HS-5 (cell line): ENCODE results near the gene ALG8.
"Not testable (repeated sequence)": the region's sequence is repeated elsewhere in the genome, so short reads cannot be mapped to it uniquely, and the experiment has no call there.

Experiments used
- DNase-seq: peaks from one replicate; pipeline ENCODE4 v3.0.0-alpha.2; 2012; ENCODE audit warnings: low read depth

The ALG8 gene

GRCh38 chr11:78069465-78069864 lies 70.0 kb downstream of the ALG8 start:
- DNase-seq, result no peak

- DNase-seq, result no peak
Observed at GRCh38 chr11:78067704-78068103, 71.7 kb downstream of the ALG8 start.

DNA sequence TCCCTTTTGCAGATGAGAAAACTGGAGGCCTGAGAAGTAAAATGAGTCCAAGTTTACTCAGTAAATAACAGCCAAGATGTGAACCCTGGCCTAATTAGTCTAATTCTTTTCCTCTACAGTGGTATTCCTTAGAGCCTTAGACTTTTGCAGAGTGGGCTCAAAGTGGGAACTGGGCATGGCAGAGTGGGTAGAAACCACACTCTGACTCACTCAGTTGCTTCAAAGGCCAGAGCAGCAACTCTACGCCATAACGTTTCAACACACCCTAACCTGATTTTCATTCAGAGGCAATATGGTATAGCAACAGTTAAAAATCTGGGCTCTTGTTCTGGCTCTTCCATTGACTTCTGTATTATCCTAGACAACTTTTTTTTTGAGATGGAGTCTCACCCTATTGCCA lies 73.0 kb downstream of the ALG8 start:
- DNase-seq, result no peak

DNA sequence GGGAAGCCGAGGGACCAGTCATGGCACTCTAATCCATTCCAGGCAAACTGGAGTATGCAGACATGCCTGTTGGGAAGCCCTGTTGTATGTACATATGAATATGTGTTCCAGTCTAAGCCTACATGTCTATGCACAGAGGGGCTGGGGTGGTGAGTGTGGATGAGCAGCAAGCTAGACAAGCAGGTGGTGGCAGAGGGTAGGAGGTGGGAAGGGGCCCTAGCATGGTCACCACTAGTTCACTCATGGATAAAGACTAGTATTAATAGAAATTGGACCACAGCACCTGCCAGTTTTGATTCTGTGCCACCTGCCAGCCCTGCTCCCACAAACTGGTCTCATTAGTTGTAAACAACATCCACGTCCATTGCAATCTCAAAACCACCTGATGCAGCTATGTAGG lies 74.2 kb downstream of the ALG8 start:
- DNase-seq, result no peak

- no peak for DNase-seq
Observed at GRCh38 chr11:78063440-78064181, 75.8 kb downstream of the ALG8 start, which contains the start of gene THRSP. Gene THRSP, plus strand, starts transcription at chr11:78063861. Its CDS starts 21 bp downstream, at chr11:78063882.

- DNase-seq, result no peak
Observed at GRCh38 chr11:78062671-78063070, 76.8 kb downstream of the ALG8 start.

DNA sequence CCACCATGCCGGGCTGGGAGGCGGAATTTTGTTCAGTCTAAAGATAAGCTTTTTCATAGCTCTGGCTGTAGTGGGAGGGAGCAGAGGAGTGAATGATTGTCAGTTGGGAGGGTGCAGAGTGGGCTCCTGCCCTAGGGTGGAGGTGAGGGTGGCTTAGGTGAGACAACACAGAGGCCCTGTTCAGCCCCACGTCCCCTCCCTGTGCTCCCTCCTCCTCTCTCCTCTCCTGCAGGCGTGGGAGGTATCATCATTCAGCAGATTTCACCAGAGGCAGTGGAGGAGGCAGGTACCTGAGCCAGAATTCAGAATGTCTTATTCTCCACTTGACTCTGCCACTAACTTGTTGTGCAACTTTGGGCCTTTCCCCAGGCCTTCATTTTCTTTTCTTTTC lies 77.5 kb downstream of the ALG8 start:
- DNase-seq, result no peak

DNA sequence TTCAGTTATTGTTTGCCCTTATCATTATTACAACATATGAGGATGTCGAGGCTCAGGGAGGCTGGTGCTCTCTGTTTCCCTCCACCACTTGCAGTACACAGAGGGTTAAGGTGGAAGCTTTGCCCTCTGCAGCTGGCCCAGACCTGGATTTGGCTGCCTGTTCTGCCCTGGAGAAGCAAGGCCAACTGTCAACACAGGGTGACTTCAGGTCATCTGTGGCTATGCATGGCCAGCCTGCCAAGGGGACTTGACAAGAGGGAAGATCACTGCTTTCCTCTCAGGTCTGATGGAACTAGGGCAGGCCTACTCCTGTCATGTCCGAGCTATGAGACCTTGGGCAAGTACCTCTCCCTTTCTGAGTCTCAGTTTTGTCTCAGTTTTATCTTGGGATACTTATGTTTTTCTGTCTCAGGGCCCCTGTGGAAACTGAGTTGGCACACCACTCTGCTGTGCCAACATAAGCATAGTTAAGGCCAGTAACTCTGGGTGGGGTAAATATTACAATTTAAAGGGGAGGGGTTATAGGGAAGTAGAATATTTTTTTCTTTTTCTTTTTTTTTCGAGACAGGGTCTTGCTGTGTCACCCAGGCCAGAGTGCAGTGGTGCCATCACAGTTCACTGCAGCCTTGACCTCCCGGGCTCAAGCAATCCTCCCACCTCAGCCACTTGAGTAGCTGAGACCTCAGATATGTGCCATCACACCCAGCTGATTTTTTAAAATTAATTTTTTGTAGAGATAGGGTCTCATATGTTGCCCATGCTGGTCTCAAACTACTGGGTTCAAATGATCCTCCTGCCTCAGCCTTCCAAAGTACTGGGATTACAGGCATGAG lies 78.1 kb downstream of the ALG8 start:
- no peak for DNase-seq

GRCh38 chr11:78060533-78060932 lies 78.9 kb downstream of the ALG8 start:
- no peak for DNase-seq

GRCh38 chr11:78059749-78060328 lies 79.6 kb downstream of the ALG8 start:
- DNase-seq, result not testable (repeated sequence)

GRCh38 chr11:78057462-78058055 lies 81.9 kb downstream of the ALG8 start:
- DNase-seq, result no peak

DNA sequence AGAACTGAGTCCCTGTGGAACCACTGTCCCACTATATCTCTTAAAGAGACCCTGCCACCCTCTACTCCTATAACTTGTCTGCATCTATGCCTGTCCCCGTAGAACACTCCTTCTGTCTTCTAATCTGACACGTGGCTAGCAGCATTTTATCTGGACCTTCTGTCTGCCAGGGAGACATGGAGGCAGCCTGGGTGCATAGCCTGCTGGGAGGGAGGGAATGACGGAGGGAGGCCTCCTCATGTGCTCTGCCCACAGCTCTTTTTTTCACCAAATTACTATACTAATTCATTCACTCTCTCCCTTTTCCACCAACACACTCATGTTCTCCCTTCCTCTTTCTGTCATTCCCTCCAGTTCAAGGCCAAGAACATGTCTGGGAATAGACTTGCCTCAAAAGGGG lies 83.3 kb downstream of the ALG8 start:
- no peak for DNase-seq

DNA sequence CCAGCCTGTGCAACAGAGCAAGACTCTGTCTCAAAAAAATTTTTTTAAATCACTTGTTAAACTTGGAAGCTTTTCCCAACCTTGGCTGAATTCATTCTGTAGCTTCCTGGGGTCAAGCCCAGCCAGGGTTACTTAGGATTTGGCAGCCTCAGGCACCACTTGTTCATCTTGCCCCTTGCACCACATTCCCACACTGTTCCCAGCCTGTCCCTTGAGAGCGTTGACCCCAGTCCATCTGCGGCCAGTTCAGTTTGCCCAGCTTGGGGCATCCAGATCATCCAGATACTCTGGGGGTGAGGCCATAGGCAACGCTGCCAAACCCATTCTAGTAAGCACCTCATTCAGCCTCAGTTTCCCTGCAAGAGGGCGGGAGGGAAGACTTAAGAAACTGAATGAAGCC lies 84.5 kb downstream of the ALG8 start:
- no peak for DNase-seq

- peak; percentile 67 for DNase-seq
Observed at GRCh38 chr11:78050964-78051831, 88.2 kb downstream of the ALG8 start.
